ENCODE data around the gene HOXB5.

Gene HOXB5

DNA sequence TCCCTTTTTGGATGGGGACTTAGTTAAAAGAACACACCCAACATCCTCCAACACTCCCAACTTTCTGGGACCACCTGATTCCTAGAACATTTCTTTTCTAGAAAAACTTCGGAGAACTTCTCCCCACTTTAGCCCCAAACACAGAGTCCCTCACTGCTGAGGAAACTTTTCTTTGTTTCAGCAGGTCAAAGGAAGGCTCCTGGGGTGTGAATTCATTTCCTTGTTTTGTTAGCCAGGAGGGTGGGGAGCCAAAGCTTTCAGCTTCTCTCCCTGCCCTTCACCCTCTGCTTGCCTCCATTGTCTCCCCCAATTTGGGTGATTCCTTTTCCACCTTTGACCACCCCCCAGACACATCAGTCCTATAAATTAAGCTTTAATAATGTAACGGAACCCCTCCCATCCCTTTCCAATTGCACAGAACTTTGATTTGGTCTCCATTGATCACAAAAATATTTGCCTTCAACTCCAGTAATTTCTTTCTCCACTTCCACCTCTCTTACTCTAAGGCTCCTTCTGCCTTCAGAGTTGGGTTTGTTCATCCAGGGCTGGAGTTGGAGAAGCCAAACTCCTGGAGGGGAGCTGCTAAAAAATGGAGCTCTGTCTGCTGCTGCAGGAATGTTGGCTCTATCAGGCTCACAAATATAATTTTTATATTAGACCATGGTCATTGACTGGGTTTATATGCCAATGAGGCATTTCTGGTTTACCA, 25.8 kb downstream of the HOXB5 start:
- no peak for ATAC-seq (ENCODE audit: insufficient read depth, low read depth)
- no peak overlapping the region for H3K4me3 ChIP-seq (ENCODE audit: low read depth in 1 of 2, low read length in 2 of 2)
- no peak overlapping the region for H3K4me2 ChIP-seq (ENCODE audit: insufficient read depth, low read length)
- peaks cover 6% of the 10 kb centered on the region; the same call in 1 of the 2 replicates for H4K20me1 ChIP-seq (ENCODE audit: insufficient read depth, low read length)
- no peak for DNase-seq
- no peaks in the 10 kb centered on the region for H3K36me3 ChIP-seq (ENCODE audit: insufficient read depth, low read length)
- H3K27ac ChIP-seq (ENCODE audit: low read length) = no peak overlapping the region
- no peaks in the 10 kb centered on the region for H3K4me1 ChIP-seq (ENCODE audit: insufficient read depth, low read length)
- no peaks in the 10 kb centered on the region for H3K79me2 ChIP-seq (ENCODE audit: insufficient read depth, low read length)
- no peak for TF ChIP-seq EZH2 (IDR thresholded peaks at IDR 0.05; ENCODE audit: borderline replicate concordance, low read depth, low read length, severe bottlenecking)
- TF ChIP-seq, protein P1, sequence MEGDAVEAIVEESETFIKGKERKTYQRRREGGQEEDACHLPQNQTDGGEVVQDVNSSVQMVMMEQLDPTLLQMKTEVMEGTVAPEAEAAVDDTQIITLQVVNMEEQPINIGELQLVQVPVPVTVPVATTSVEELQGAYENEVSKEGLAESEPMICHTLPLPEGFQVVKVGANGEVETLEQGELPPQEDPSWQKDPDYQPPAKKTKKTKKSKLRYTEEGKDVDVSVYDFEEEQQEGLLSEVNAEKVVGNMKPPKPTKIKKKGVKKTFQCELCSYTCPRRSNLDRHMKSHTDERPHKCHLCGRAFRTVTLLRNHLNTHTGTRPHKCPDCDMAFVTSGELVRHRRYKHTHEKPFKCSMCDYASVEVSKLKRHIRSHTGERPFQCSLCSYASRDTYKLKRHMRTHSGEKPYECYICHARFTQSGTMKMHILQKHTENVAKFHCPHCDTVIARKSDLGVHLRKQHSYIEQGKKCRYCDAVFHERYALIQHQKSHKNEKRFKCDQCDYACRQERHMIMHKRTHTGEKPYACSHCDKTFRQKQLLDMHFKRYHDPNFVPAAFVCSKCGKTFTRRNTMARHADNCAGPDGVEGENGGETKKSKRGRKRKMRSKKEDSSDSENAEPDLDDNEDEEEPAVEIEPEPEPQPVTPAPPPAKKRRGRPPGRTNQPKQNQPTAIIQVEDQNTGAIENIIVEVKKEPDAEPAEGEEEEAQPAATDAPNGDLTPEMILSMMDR (IDR thresholded peaks at IDR 0.05; ENCODE audit: borderline replicate concordance, extremely low read depth, low read length, poor library complexity, severe bottlenecking) = no peak
- no peaks in the 10 kb centered on the region for H3K9me3 ChIP-seq (ENCODE audit: insufficient read depth, low read length, severe bottlenecking)
- H3K27me3 ChIP-seq (ENCODE audit: insufficient read depth, low read length, poor library complexity) = peaks cover 44% of the 10 kb centered on the region
- H2AFZ ChIP-seq (ENCODE audit: low read depth, low read length) = no peak overlapping the region
- H3K9ac ChIP-seq (ENCODE audit: low read depth, low read length) = no peak overlapping the region

DNA sequence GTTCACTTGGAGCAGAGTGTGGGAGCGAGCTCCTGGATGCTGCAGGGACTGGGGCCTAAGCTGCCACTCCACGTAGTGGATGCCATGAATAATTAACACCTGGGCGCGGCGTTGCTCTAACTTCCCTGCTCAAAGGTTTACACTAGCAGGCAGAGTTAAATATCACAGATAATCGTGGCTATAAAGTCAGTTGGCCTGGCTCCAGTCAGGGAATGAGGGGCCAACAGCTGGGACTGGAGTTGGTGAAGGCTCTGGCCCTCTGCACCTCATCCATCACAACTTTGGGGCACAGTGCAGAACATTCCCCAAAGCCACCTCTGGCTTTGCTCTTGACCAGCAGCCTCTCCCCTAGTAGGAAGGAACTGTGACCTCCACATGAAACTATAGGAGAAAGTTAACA, 26.4 kb downstream of the HOXB5 start:
- Histone ChIP-seq H3K27me3 (ENCODE audit: insufficient read depth, low read length, poor library complexity) (peaks cover 41% of the 10 kb centered on the region), H3K27ac (ENCODE audit: low read length) (no peak overlapping the region)

DNA sequence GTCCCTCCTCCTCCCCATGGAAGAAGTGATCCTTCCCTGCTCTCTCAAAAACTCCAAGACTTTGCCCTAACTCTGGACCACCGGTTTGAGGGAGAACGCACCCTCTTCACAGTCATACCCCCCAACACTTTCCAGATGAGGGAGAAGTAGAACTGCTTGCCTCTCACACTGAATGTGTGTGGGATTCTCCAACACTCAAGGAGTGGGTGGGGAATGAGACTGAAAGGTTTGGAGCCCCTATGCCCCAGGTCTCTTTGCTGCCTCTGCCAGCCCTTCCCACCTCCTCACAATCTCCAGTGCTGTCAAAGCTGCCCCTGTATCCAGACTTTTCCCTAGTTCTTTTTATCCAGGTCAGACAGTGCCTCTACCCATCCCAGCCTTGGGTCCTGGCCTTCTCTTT, 26.9 kb downstream of the HOXB5 start:
- H3K4me3 ChIP-seq (ENCODE audit: low read depth in 1 of 2, low read length in 2 of 2) = no peak overlapping the region
- DNase-seq = no peak
- H3K36me3 ChIP-seq (ENCODE audit: insufficient read depth, low read length) = no peaks in the 10 kb centered on the region
- H3K79me2 ChIP-seq (ENCODE audit: insufficient read depth, low read length) = no peaks in the 10 kb centered on the region
- no peak overlapping the region for H3K9ac ChIP-seq (ENCODE audit: low read depth, low read length)
- H3K9me3 ChIP-seq (ENCODE audit: insufficient read depth, low read length, severe bottlenecking) = no peaks in the 10 kb centered on the region
- no peak overlapping the region for H3K4me2 ChIP-seq (ENCODE audit: insufficient read depth, low read length)
- peaks cover 41% of the 10 kb centered on the region for H3K27me3 ChIP-seq (ENCODE audit: insufficient read depth, low read length, poor library complexity)
- ATAC-seq (ENCODE audit: insufficient read depth, low read depth) = no peak
- TF ChIP-seq EZH2 (IDR thresholded peaks at IDR 0.05; ENCODE audit: borderline replicate concordance, low read depth, low read length, severe bottlenecking) = no peak
- TF ChIP-seq, protein P1 (IDR thresholded peaks at IDR 0.05; ENCODE audit: borderline replicate concordance, extremely low read depth, low read length, poor library complexity, severe bottlenecking) = no peak
- no peak overlapping the region for H2AFZ ChIP-seq (ENCODE audit: low read depth, low read length)
- H3K27ac ChIP-seq (ENCODE audit: low read length) = no peak overlapping the region
- H4K20me1 ChIP-seq (ENCODE audit: insufficient read depth, low read length) = peaks cover 6% of the 10 kb centered on the region; the same call in 1 of the 2 replicates
- H3K4me1 ChIP-seq (ENCODE audit: insufficient read depth, low read length) = no peaks in the 10 kb centered on the region

More for the DNA sequence above, 26.4 kb downstream of the HOXB5 start:
- Histone ChIP-seq H3K4me2 (ENCODE audit: insufficient read depth, low read length) (no peak overlapping the region), H2AFZ (ENCODE audit: low read depth, low read length) (no peak overlapping the region), H3K9me3 (ENCODE audit: insufficient read depth, low read length, severe bottlenecking) (no peaks in the 10 kb centered on the region), H3K36me3 (ENCODE audit: insufficient read depth, low read length) (no peaks in the 10 kb centered on the region), H3K4me1 (ENCODE audit: insufficient read depth, low read length) (no peaks in the 10 kb centered on the region), H3K9ac (ENCODE audit: low read depth, low read length) (no peak overlapping the region), H4K20me1 (ENCODE audit: insufficient read depth, low read length) (peaks cover 6% of the 10 kb centered on the region; the same call in 1 of the 2 replicates), H3K4me3 (ENCODE audit: low read depth in 1 of 2, low read length in 2 of 2) (no peak overlapping the region), H3K79me2 (ENCODE audit: insufficient read depth, low read length) (no peaks in the 10 kb centered on the region)
- DNase-seq = no peak
- TF ChIP-seq EZH2 (IDR thresholded peaks at IDR 0.05; ENCODE audit: borderline replicate concordance, low read depth, low read length, severe bottlenecking) = no peak
- TF ChIP-seq, protein P1 (IDR thresholded peaks at IDR 0.05; ENCODE audit: borderline replicate concordance, extremely low read depth, low read length, poor library complexity, severe bottlenecking) = no peak
- no peak for ATAC-seq (ENCODE audit: insufficient read depth, low read depth)

Measured in DND-41 (cell line).